22Rv1 (cell line): Measurements from ENCODE around the gene PRKCQ.

ENCODE experiments used
- ZFX ChIP-seq: fragments of 450-650 bp; IDR thresholded peaks from 2 replicates; pipeline ENCODE4 v1.6.1; 2017; ENCODE audit warnings: antibody characterized with exemption, borderline replicate concordance
- TF ChIP-seq, protein P1 (sequence below): fragments of 450-650 bp; IDR thresholded peaks from 2 replicates; pipeline ENCODE4 v1.5.1; 2017; ENCODE audit warnings: mild to moderate bottlenecking

DNA sequence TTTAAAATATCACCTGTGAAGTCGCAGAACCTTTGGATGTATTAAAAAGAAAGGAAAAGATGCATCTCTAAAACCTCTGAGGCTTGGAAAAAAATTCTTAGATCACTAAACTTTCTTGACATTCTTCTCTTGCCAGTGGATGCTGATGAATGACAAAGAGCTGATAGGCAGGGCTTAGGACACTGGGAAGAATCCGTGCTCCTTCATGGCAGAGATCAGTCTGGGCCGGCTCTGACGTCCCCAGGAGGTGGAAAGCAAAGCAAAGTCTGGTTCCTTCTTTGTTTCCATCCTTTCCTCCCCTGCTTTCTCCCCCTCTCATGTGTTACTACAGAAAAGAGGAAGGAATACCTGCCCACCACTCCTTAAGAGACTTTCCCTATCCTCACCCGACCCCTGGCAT, 161.9 kb downstream of the PRKCQ start:
- TF ChIP-seq, protein P1, sequence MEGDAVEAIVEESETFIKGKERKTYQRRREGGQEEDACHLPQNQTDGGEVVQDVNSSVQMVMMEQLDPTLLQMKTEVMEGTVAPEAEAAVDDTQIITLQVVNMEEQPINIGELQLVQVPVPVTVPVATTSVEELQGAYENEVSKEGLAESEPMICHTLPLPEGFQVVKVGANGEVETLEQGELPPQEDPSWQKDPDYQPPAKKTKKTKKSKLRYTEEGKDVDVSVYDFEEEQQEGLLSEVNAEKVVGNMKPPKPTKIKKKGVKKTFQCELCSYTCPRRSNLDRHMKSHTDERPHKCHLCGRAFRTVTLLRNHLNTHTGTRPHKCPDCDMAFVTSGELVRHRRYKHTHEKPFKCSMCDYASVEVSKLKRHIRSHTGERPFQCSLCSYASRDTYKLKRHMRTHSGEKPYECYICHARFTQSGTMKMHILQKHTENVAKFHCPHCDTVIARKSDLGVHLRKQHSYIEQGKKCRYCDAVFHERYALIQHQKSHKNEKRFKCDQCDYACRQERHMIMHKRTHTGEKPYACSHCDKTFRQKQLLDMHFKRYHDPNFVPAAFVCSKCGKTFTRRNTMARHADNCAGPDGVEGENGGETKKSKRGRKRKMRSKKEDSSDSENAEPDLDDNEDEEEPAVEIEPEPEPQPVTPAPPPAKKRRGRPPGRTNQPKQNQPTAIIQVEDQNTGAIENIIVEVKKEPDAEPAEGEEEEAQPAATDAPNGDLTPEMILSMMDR: no peak
- TF ChIP-seq ZFX: no peak
